HepG2 (cell line): ENCODE results near the gene MIR17HG.

ENCODE experiments used
- DMAP1 ChIP-seq: IDR thresholded peaks from 2 replicates; pipeline ENCODE4 v1.6.1; 2016
- MATR3 ChIP-seq: sonication (generic); formaldehyde crosslinking; IDR thresholded peaks from 2 replicates; pipeline ENCODE4 v1.4.0; 2020; ENCODE audit warnings: missing genetic modification reagents
- MAZ ChIP-seq, 2 experiments: sonication (generic) in 1 of 2; formaldehyde crosslinking in 1 of 2; IDR thresholded peaks; 2 replicates each; pipeline versions ENCODE4 v1.5.0 to v1.6.1; 2012 to 2020; ENCODE audit warnings: low read depth in 2 of 2, mild to moderate bottlenecking in 2 of 2, borderline replicate concordance in 1 of 2, improper control_type of control experiment in 1 of 2, low read length in 1 of 2, missing genetic modification reagents in 1 of 2, moderate library complexity in 1 of 2
- TFDP2 ChIP-seq: sonication (generic); formaldehyde crosslinking; IDR thresholded peaks from 2 replicates; pipeline ENCODE4 v1.4.0; 2020; ENCODE audit warnings: missing genetic modification reagents
- ZBTB2 ChIP-seq: sonication (generic); formaldehyde crosslinking; IDR thresholded peaks from 2 replicates; pipeline ENCODE4 v1.8.0; 2022; ENCODE audit warnings: low read depth, missing genetic modification reagents
- ZNF350 ChIP-seq: sonication (generic); formaldehyde crosslinking; IDR thresholded peaks from 2 replicates; pipeline ENCODE4 v1.4.0; 2020; ENCODE audit warnings: mild to moderate bottlenecking, low read depth, missing genetic modification reagents, borderline replicate concordance
- TF ChIP-seq, protein P1 (sequence below): sonication (generic); formaldehyde crosslinking; IDR thresholded peaks from 2 replicates; pipeline ENCODE4 v1.5.0; 2020; ENCODE audit warnings: mild to moderate bottlenecking, missing genetic modification reagents, moderate library complexity
- TF ChIP-seq, protein P2 (sequence below): sonication (generic); formaldehyde crosslinking; IDR thresholded peaks from 2 replicates; pipeline ENCODE4 v1.4.0; 2020; ENCODE audit warnings: mild to moderate bottlenecking, missing genetic modification reagents

GRCh38 chr13:91401920-91402319, 54.4 kb downstream of the MIR17HG start:
- TF ChIP-seq DMAP1 (CRISPR knock-in tag) (no peak), ZBTB2 (CRISPR knock-in tag) (no peak), ZNF350 (CRISPR knock-in tag) (no peak), MATR3 (CRISPR knock-in tag) (no peak), MAZ (IDR thresholded peaks at IDR 0.05; ENCODE audit: borderline replicate concordance, low read depth, low read length) (no peak), MAZ (CRISPR knock-in tag; IDR thresholded peaks at IDR 0.05; ENCODE audit: low read depth) (no peak), TFDP2 (no peak)
- TF ChIP-seq, protein P1, sequence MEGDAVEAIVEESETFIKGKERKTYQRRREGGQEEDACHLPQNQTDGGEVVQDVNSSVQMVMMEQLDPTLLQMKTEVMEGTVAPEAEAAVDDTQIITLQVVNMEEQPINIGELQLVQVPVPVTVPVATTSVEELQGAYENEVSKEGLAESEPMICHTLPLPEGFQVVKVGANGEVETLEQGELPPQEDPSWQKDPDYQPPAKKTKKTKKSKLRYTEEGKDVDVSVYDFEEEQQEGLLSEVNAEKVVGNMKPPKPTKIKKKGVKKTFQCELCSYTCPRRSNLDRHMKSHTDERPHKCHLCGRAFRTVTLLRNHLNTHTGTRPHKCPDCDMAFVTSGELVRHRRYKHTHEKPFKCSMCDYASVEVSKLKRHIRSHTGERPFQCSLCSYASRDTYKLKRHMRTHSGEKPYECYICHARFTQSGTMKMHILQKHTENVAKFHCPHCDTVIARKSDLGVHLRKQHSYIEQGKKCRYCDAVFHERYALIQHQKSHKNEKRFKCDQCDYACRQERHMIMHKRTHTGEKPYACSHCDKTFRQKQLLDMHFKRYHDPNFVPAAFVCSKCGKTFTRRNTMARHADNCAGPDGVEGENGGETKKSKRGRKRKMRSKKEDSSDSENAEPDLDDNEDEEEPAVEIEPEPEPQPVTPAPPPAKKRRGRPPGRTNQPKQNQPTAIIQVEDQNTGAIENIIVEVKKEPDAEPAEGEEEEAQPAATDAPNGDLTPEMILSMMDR (CRISPR knock-in tag): no peak
- TF ChIP-seq, protein P2, sequence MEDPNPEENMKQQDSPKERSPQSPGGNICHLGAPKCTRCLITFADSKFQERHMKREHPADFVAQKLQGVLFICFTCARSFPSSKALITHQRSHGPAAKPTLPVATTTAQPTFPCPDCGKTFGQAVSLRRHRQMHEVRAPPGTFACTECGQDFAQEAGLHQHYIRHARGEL (CRISPR knock-in tag): no peak
